CD14-positive monocyte (primary cell): ENCODE data around the gene TRIM37. TPM values are rescaled to one million over a fixed set of nuclear protein-coding genes. Genes with fewer than 3 reads are reported as not detected.

Experiments used
- DNase-seq, 3 donors: peaks; one replicate each; pipeline ENCODE4 v3.0.0-alpha.2; 2011 to 2022
- H2AFZ ChIP-seq: 2 replicates; pipeline ENCODE4 v1.6.0; 2012; ENCODE audit warnings: mild to moderate bottlenecking, low read depth, low read length, inconsistent platforms; ENCODE audit not compliant: insufficient read depth, poor library complexity, severe bottlenecking
- H3K27ac ChIP-seq, 2 donors: 1 replicate in 1 of 2; 2 replicates in 1 of 2; pipeline ENCODE4 v1.5.1; 2012 to 2013; ENCODE audit warnings: low read length in 2 of 2, control low read depth in 1 of 2, inconsistent platforms in 1 of 2, low read depth in 1 of 2, mild to moderate bottlenecking in 1 of 2
- H3K27me3 ChIP-seq, 2 donors: one replicate each; pipeline versions ENCODE4 v1.6.0 to v1.6.1; 2011 to 2013; ENCODE audit warnings: low read length in 2 of 2; ENCODE audit not compliant: control insufficient read depth in 2 of 2, insufficient read depth in 2 of 2
- H3K36me3 ChIP-seq, 2 donors: replicated peaks in 1 of 2; 1 replicate in 1 of 2; 2 replicates in 1 of 2; pipeline versions ENCODE4 v1.5.1 to v1.6.1; 2012 to 2013; ENCODE audit warnings: low read length in 2 of 2, control low read depth in 1 of 2, inconsistent platforms in 1 of 2, mild to moderate bottlenecking in 1 of 2; ENCODE audit not compliant: insufficient read depth in 2 of 2, control insufficient read depth in 1 of 2
- H3K4me1 ChIP-seq, 2 donors: 1 replicate in 1 of 2; 2 replicates in 1 of 2; pipeline versions ENCODE4 v1.5.1 to v1.6.1; 2012 to 2013; ENCODE audit warnings: low read length in 2 of 2, control low read depth in 1 of 2, inconsistent platforms in 1 of 2, mild to moderate bottlenecking in 1 of 2, moderate library complexity in 1 of 2; ENCODE audit not compliant: insufficient read depth in 2 of 2, control insufficient read depth in 1 of 2
- H3K4me2 ChIP-seq: replicated peaks from 2 replicates; pipeline ENCODE3; 2012; ENCODE audit warnings: low read length, moderate library complexity, mild to moderate bottlenecking; ENCODE audit not compliant: poor library complexity, severe bottlenecking; ENCODE audit errors: extremely low read depth
- H3K4me3 ChIP-seq, 3 experiments: fragments of 200-600 bp in 1 of 3; sonication (generic) in 1 of 3; replicated peaks in 1 of 3; 1 replicate in 2 of 3; 2 replicates in 1 of 3; pipeline ENCODE4 v1.5.1; 2011 to 2013; ENCODE audit warnings: low read length in 3 of 3, mild to moderate bottlenecking in 3 of 3, control low read depth in 2 of 3, low read depth in 2 of 3, inconsistent platforms in 1 of 3, moderate library complexity in 1 of 3
- H3K79me2 ChIP-seq: 2 replicates; pipeline ENCODE4 v1.6.0; 2012; ENCODE audit warnings: mild to moderate bottlenecking, control low read depth, inconsistent platforms, low read length, moderate library complexity; ENCODE audit not compliant: insufficient read depth
- H3K9ac ChIP-seq: 2 replicates; pipeline ENCODE4 v1.6.0; 2017; ENCODE audit warnings: low read length, mild to moderate bottlenecking; ENCODE audit not compliant: insufficient read depth, poor library complexity, severe bottlenecking
- H3K9me3 ChIP-seq, 2 donors: replicated peaks in 1 of 2; 1 replicate in 1 of 2; 2 replicates in 1 of 2; pipeline versions ENCODE4 v1.5.1 to v1.6.1; 2012 to 2013; ENCODE audit warnings: low read length in 2 of 2, control low read depth in 1 of 2; ENCODE audit not compliant: control insufficient read depth in 1 of 2, insufficient read depth in 1 of 2
- H4K20me1 ChIP-seq: 2 replicates; pipeline ENCODE4 v1.6.0; 2012; ENCODE audit warnings: mild to moderate bottlenecking, low read length, control low read depth, moderate library complexity; ENCODE audit not compliant: insufficient read depth
- H3K27ac Mint-ChIP-seq, 7 donors: one replicate each; pipeline ENCODE4 v1.8.0; 2020; ENCODE audit warnings: mild to moderate bottlenecking in 7 of 7, mixed read lengths in 7 of 7, moderate library complexity in 6 of 7, inconsistent platforms in 2 of 7
- H3K27me3 Mint-ChIP-seq, 3 donors: one replicate each; pipeline ENCODE4 v1.8.0; 2021 to 2022; ENCODE audit warnings: low read depth in 3 of 3, mild to moderate bottlenecking in 3 of 3, mixed read lengths in 3 of 3, moderate library complexity in 3 of 3, inconsistent platforms in 1 of 3
- H3K36me3 Mint-ChIP-seq, 2 donors: one replicate each; pipeline ENCODE4 v1.8.0; 2020; ENCODE audit warnings: mixed read lengths in 2 of 2, inconsistent platforms in 1 of 2, mild to moderate bottlenecking in 1 of 2
- H3K4me1 Mint-ChIP-seq: one replicate; pipeline ENCODE4 v1.8.0; 2020; ENCODE audit warnings: mild to moderate bottlenecking, mixed read lengths
- H3K4me3 Mint-ChIP-seq, 2 donors: one replicate each; pipeline ENCODE4 v1.8.0; 2020; ENCODE audit warnings: mild to moderate bottlenecking in 2 of 2, mixed read lengths in 2 of 2, moderate library complexity in 1 of 2
- H3K9me3 Mint-ChIP-seq, 7 donors: one replicate each; pipeline ENCODE4 v1.8.0; 2020 to 2022; ENCODE audit warnings: mixed read lengths in 7 of 7, mild to moderate bottlenecking in 6 of 7, moderate library complexity in 6 of 7, inconsistent platforms in 2 of 7
- CTCF ChIP-seq: fragments of 200-600 bp; IDR thresholded peaks from one replicate; pipeline ENCODE4 v1.8.0; 2022; ENCODE audit warnings: antibody characterized with exemption, mild to moderate bottlenecking
- WGBS: methylation state at CpG from one replicate; pipeline ENCODE4 v1.1.5; 2013; ENCODE audit warnings: missing lambda C conversion rate; ENCODE audit not compliant: insufficient coverage; 5-methylcytosine and 5-hydroxymethylcytosine counted together
- intact Hi-C, 2 donors: fragments of 100-400 bp; cut with micrococcal nuclease; formaldehyde crosslinking; loops; one replicate each; pipeline versions ENCODE4 v1.15.0 to v1.15.1; 2023
- polyA plus RNA-seq, 3 donors: library from polyadenylated mRNA; depleted of rRNA in 1 of 3; unstranded in 2 of 3; stranded (reverse) in 1 of 3; fragments of 300-500 nt in 2 of 3; fragments of >200 nt in 1 of 3; fragmentation: Illumina TruSeq in 2 of 3; gene quantifications; 1 replicate in 2 of 3; 2 replicates in 1 of 3; pipeline ENCODE4 v1.2.3, GENCODE V29; 2012 to 2021

Gene TRIM37
- polyA plus RNA-seq, 3 donors = 2.7 to 6.1 (median 5.3) TPM

- Mint-ChIP-seq H3K27ac (peak overlapping the region; percentile 36 to 92 (median 82)), H3K9me3 (peaks cover 22 to 39% (median 33%) of the 10 kb centered on the region in 7 donors), H3K4me3 (peak overlapping the region in 1 of 2 donors; percentile 54), H3K4me1 (peaks cover 40% of the 10 kb centered on the region), H3K27me3 (no peaks in the 10 kb centered on the region), H3K36me3 (peaks cover 14 to 16% of the 10 kb centered on the region in 2 donors)
- Histone ChIP-seq H3K79me2 (no peaks in the 10 kb centered on the region), H2AFZ (peak overlapping the region; percentile 38), H3K36me3 (no peaks in the 10 kb centered on the region), H4K20me1 (no peaks in the 10 kb centered on the region), H3K9me3 (peaks cover 25 to 29% of the 10 kb centered on the region in 2 donors), H3K27ac (peak overlapping the region in 1 of 2 donors; percentile 70), H3K9ac (no peak overlapping the region), H3K27me3 (no peaks in the 10 kb centered on the region), H3K4me2 (no peak overlapping the region), H3K4me3 (peak overlapping the region in 1 of 3 experiments; percentile 18), H3K4me1 (peaks cover 31 to 52% of the 10 kb centered on the region in 2 donors)
- intact Hi-C loops = loop anchor here (5.0 to 10.0 kb wide), 2 partner anchors 39 to 47 kb away; no protein-coding TSS in a partner anchor
- DNase-seq = peak; percentile 45 to 68 (median 67)
- TF ChIP-seq CTCF = no peak
- no CpG with 5 or more reads among the region's 3 CpGs for WGBS
Measured at GRCh38 chr17:58947824-58948223, 158.9 kb downstream of the TRIM37 start.

- DNase-seq = no peak
- Histone ChIP-seq H3K27ac (peak overlapping the region in 1 of 2 donors; percentile 70), H4K20me1 (no peaks in the 10 kb centered on the region), H3K9ac (no peak overlapping the region), H3K36me3 (no peaks in the 10 kb centered on the region), H2AFZ (peak overlapping the region; percentile 38), H3K4me3 (no peak overlapping the region), H3K9me3 (peaks cover 25 to 29% of the 10 kb centered on the region in 2 donors), H3K4me1 (peaks cover 31 to 52% of the 10 kb centered on the region in 2 donors), H3K79me2 (no peaks in the 10 kb centered on the region), H3K4me2 (no peak overlapping the region), H3K27me3 (no peaks in the 10 kb centered on the region)
- Mint-ChIP-seq H3K27me3 (peaks cover 0 to under 1% (median 0%) of the 10 kb centered on the region in 3 donors), H3K36me3 (peaks cover 14 to 16% of the 10 kb centered on the region in 2 donors), H3K4me1 (peaks cover 40% of the 10 kb centered on the region), H3K9me3 (peaks cover 22 to 39% (median 30%) of the 10 kb centered on the region in 7 donors), H3K4me3 (no peak overlapping the region), H3K27ac (peak overlapping the region in 4 of 7 donors; percentile 64 to 92 (median 83))
- intact Hi-C loops = loop anchor here (5.0 to 10.0 kb wide), 2 partner anchors 40 to 47 kb away; no protein-coding TSS in a partner anchor
- WGBS = 100% methylated on average over 2 of the region's 3 CpGs
- TF ChIP-seq CTCF = no peak
Measured at GRCh38 chr17:58947411-58947810, 159.3 kb downstream of the TRIM37 start.
